COLO668 (cell line): Measurements from ENCODE around the gene PPP4C.
"Not testable (repeated sequence)": the region's sequence is repeated elsewhere in the genome, so short reads cannot be mapped to it uniquely, and the experiment has no call there.

Source experiments
- DNase-seq: peaks from one replicate; lab custom pipeline; 2025; ENCODE audit not compliant: unreplicated experiment; lab: John Stamatoyannopoulos, UW

Gene PPP4C

GRCh38 chr16:30075503-30076275, at the start of gene PPP4C:
PPP4C (plus strand) TSS chr16:30075994; CDS start chr16:30076378, 384 bp downstream.
- peak; percentile 93 for DNase-seq

DNA sequence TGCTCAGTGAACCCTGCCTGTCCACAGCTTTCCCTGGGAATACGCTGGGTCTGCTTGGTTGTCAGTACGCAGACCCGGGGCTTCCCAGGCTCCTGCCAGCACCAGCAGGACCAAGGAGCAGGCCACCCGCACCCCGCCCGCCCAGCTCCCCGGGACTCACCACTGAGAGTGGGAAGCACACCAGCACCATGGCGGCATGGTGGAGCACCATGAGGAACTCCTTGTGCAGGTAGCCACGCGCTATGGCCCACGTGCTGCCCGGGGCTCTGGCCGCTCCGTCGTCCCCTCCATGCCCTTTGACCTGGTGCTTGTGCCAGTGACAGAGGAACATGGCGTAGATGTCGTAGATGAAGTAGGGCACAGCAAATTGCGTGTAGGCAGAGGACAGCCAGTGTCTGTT, 49.3 kb upstream of the PPP4C start:
- no peak for DNase-seq

GRCh38 chr16:30027588-30028437, 48.0 kb upstream of the PPP4C start:
- no peak for DNase-seq

DNA sequence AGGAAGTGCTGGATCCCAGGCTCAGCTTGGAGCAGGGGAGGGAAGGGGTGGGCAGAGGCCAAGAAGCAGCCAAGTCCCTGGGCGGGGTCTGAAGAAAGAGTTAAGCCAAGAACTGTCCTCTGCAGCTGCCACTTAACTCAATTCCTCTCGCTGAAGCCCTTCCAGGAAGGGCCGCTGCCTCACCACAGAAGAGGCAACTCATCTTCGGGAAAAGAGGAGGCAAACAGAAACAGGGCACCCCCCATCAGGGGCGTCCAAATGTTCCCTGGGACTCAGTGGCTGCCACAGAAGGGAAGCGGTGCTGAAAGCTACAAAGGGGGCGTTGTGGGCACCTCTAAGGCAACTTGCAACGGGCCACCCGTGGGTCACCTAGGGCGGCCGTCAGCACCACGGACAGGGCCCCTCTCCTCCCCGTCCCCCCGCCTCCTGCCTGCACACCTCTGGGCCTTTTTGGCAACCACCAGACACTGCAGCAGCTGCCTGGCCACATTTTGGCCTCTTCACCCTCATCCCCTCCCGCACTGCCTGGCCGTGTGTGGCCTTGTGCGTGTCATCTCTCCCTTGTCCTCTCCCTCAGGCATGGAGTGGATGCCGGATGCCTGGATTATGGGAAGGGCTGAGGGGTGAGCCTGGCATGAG, 47.2 kb upstream of the PPP4C start:
- no peak for DNase-seq

- no peak for DNase-seq
These were observed 45.6 kb upstream of the PPP4C start for GRCh38 chr16:30030011-30030685.

GRCh38 chr16:30030841-30031413, 44.9 kb upstream of the PPP4C start, which contains the start of gene TLCD3B:
TLCD3B (minus strand) TSS chr16:30031271; CDS start chr16:30030527, 744 bp downstream.
- DNase-seq = peak; percentile 23

- no peak for DNase-seq
These were observed 44.3 kb upstream of the PPP4C start for GRCh38 chr16:30031477-30031918.

DNA sequence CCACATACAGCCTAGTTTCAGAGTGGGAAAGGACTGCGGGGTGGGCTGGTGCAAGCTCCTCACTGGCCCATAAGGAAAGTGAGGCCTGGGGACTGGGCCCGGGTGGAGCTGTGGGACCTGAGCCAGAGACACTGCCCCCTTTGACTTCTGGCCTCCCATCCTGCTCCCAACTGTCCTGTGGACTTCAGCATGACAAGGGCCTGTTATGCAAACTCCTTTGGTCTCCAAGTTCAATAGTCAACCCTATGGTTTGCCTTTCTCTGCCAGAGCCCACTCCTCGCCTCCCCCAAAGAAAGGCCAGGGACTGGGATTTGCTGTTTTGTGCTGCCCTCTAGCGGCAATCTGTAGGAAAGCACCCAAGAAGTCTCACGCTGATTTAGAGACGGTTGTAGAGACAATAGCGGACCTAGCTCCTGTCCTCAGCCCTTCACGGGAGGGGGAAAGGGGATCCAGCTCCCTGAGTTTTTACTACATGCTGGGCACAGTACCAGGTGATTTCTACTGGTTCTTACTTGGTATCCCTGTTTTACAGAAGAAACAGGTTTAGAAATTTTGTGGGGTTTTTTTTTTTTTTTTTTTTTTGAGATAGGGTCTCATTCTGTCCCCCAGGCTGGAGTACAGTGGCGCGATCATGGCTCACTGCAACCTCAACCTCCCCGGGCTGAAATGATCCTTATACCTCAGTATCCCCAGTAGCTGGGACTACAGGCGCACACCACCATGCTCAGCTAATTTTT, 43.5 kb upstream of the PPP4C start:
- peak; percentile 54 for DNase-seq

DNA sequence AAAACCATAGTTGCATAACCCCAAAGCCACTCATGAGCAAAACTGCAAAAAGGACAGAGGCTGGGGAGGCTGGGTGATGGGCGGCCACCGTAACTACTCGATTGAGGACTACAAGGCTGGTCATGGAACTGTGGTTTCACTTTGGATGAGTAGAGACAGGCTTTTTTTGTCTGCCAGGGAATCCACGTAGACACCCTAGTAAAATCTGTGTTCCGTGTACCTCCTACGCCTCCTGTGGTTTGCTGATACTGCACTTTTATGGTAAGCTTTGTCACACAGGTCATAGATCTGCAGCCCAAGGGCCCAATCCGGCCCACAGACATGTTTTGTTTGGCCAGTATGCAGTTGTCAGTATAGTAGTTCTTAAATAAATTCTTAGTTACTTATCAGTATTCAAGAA, 42.5 kb upstream of the PPP4C start:
- no peak for DNase-seq

DNA sequence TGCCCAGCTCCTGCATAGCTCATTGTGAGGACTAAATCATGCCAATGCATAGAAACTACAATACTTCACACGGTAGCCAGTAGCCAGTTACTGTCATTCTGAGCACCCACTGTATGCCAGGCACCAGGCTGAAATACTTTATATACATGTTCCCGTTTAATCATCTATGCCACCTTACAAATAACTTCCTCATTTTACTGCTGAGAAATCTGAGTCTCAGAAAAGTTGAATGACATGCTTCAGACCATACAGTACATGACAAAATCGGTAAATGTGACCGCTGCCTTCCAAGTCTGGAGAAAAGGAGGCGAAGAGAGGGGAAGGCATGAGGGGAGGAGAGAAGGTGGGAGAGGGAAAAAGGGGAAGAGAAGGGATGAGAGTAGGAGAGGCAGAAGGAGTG, 35.6 kb upstream of the PPP4C start:
- DNase-seq = no peak

DNA sequence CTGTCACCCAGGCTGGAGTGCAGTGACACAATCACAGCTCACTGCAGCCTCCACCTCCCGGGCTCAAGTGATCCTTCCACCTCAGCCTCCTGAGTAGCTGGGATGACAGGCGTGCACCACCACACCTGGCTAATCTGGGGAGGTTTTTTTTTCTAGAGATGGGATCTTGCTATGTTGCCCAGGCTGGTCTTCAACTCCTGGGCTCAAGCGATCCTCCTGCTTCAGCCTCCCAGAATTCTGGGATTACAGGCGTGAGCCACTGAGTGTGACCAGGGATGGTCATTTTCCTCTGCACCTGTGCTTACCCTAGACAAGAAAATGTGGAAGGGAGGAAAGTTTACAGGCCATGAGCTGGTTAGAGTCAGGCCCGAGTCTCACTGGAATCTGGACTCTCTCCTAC, 35.1 kb upstream of the PPP4C start:
- DNase-seq = not testable (repeated sequence)

DNA sequence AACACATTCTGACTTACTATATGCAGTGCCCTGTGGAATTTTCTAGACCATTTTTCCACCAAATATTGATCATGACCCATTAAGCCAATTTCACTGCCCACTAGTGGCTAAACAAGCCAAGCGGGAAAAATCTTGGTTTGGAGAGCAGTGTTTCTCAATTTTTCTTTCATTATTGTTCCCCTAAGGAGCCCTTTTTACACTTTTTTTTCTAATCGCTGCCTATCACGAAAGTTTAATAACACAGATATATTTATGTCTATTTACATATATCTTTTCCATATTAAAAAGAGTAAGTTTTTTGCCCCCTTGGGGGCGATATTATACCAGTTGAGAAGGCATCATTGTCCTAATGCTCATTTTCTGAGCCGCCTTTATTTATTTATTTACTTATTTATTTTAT, 34.0 kb upstream of the PPP4C start:
- no peak for DNase-seq

DNA sequence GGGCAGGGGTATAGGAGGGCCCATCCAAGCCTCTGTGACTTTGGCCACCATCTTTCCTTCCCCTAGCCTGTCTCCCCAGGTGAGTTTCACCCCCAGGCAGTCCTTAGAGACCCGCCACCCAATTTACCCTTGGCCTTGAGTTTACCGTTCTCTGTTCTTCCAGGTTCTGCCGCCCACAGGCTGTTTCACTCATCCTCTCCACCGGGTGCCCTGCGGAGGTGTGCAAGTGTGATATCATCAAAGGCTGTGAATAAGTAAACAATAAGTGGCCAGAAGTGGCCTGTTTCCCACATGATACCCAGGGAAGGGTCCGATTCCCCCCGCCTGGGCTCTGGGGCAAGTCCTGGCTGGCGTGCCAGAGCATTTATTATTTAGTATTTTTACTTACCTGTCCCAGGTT, 29.6 kb upstream of the PPP4C start:
- DNase-seq = peak; percentile 8

DNA sequence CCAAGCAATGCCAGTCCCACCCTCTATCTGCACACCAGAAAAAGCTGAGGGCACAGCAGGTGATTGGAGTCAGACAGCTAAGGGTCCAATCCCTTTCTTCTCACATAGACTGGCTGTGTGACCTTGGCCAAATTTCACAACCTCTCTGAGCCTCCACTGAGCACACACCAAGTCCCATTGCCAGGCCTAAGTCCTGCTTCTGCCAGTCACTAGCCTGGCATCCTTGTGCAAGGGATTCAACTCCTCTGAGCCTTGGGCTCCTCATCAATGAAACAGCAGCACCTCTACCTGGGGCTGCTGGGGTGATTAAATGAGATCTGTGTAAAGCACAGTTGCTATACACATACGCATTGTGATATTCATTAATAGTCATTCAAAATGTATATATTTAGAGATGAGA, 29.2 kb upstream of the PPP4C start:
- no peak for DNase-seq

GRCh38 chr16:30049871-30050270, 25.9 kb upstream of the PPP4C start:
- DNase-seq = no peak

- no peak for DNase-seq
These were observed 24.3 kb upstream of the PPP4C start for GRCh38 chr16:30051518-30051917.

DNA sequence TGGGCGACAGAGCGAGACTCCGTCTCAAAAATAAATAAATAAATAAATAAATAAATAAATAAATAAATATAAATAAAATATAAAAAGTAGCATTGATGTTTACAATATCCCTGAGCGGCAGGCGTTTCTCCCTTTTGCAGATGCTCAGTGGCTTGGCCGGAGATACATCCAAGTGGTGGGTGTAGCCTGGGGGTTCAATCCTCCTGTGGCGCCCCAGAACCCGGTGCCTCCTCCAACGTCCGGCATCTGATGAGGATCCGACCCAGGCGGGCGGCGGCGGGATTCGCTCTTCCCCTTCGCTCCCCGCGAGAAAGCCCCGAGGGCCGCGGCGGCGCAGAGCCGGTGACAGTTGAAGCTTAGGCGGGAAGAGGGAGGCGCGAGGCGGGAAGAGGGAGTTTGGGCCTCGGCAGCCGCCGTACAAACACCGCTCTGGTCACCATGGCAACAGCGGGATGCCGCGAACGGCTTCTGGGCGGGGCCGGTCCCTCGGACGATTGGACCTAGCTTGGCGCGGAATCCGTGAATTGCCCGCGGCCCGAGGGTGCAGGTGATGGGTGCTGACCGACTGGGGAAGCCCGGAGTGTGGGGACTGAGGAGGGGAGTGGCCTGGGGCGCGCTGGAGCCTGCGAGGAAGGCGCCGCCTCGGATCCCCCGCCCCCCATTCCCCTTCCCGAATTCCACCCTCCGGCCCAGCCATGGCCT, 23.0 kb upstream of the PPP4C start:
- peak; percentile 98 for DNase-seq

- DNase-seq = peak; percentile 24
These were observed 22.3 kb upstream of the PPP4C start for GRCh38 chr16:30053376-30054015.

GRCh38 chr16:30054451-30054850, 21.3 kb upstream of the PPP4C start:
- DNase-seq = no peak
